Lung (tissue), 12 donors: ENCODE measurements around the gene TEX22. TPM values are rescaled to one million over a fixed set of nuclear protein-coding genes. Genes with fewer than 3 reads are reported as not detected.

Source experiments
- ATAC-seq: fragments of 200-7000 bp; cut with Tn5 transposase; one replicate; pipeline ENCODE4 v1.9.1; 2020; ENCODE audit warnings: moderate number of reproducible peaks; ENCODE audit not compliant: insufficient read depth, low FRiP score
- DNase-seq, 3 donors: peaks; one replicate each; pipeline ENCODE4 v3.0.0-alpha.2; 2013 to 2017
- H3K27ac ChIP-seq, 2 donors: one replicate each; pipeline ENCODE4 v1.5.1; 2013; ENCODE audit warnings: mild to moderate bottlenecking in 2 of 2, moderate library complexity in 2 of 2, control low read depth in 1 of 2, inconsistent platforms in 1 of 2, low read depth in 1 of 2, low read length in 1 of 2
- H3K27me3 ChIP-seq, 3 donors: one replicate each; pipeline ENCODE4 v1.5.1; 2013; ENCODE audit warnings: low read length in 2 of 3; ENCODE audit not compliant: control insufficient read depth in 3 of 3, insufficient read depth in 3 of 3
- H3K36me3 ChIP-seq, 4 donors: one replicate each; pipeline ENCODE4 v1.5.1; 2013; ENCODE audit warnings: low read length in 4 of 4, mild to moderate bottlenecking in 1 of 4, moderate library complexity in 1 of 4; ENCODE audit not compliant: control insufficient read depth in 4 of 4, insufficient read depth in 4 of 4
- H3K4me1 ChIP-seq, 5 donors: one replicate each; pipeline ENCODE4 v1.5.1; 2013; ENCODE audit warnings: low read length in 5 of 5, mild to moderate bottlenecking in 2 of 5, moderate library complexity in 1 of 5; ENCODE audit not compliant: control insufficient read depth in 5 of 5, insufficient read depth in 5 of 5
- H3K4me3 ChIP-seq: one replicate; pipeline ENCODE4 v1.5.1; 2013; ENCODE audit warnings: mild to moderate bottlenecking, control low read depth, moderate library complexity
- H3K9ac ChIP-seq, 2 donors: one replicate each; pipeline ENCODE4 v1.5.1; 2013; ENCODE audit warnings: low read length in 2 of 2, control low read depth in 1 of 2; ENCODE audit not compliant: insufficient read depth in 1 of 2
- H3K9me3 ChIP-seq, 4 donors: one replicate each; pipeline ENCODE4 v1.5.1; 2013; ENCODE audit warnings: low read length in 3 of 4, mild to moderate bottlenecking in 1 of 4, moderate library complexity in 1 of 4; ENCODE audit not compliant: control insufficient read depth in 4 of 4, insufficient read depth in 3 of 4
- CTCF ChIP-seq: IDR thresholded peaks from 2 replicates; pipeline ENCODE4 v1.5.1; 2012; ENCODE audit warnings: mild to moderate bottlenecking; ENCODE audit errors: control extremely low read depth, extremely low read depth
- WGBS, 2 donors: extraction: QIAGEN DNeasy Blood & Tissue Kit; methylation state at CpG; one replicate each; pipeline ENCODE4 v1.1.7; 2013; 5-methylcytosine and 5-hydroxymethylcytosine counted together
- polyA plus RNA-seq, 2 donors: library from polyadenylated mRNA; stranded (reverse); fragments of 200-250 nt; gene quantifications; one replicate each; pipeline ENCODE4 v1.2.1, GENCODE V29; 2013
- total RNA-seq, 2 donors: library from RNA; depleted of rRNA in 1 of 2; stranded (reverse); fragments of >200 nt in 1 of 2; gene quantifications; one replicate each; pipeline ENCODE4 v1.2.1, GENCODE V29; 2014 to 2021
- donor health status: control.
- donor health status: control.
- donor health status: Bipolar disorder and iron deficiency.
- donor health status: healthy.
- donor health status: DM: yes; HTN: yes; CAD: no.

The TEX22 gene
- total and polyA plus RNA-seq, 4 donors, result 0.17 to 2.1 (median 0.29) TPM

GRCh38 chr14:105355850-105356604 is 42.3 kb upstream of the TEX22 start:
- ATAC-seq, result no peak
- H3K27me3 ChIP-seq, result no peaks in the 10 kb centered on the region
- 94 to 97% methylated on average over 22 of the region's 22 CpGs for WGBS, 2 donors
- H3K4me1 ChIP-seq, result peaks cover 0 to 4% (median 0%) of the 10 kb centered on the region in 5 donors
- no peak overlapping the region for H3K9ac ChIP-seq
- peaks cover 0 to 30% (median 6%) of the 10 kb centered on the region in 4 donors for H3K36me3 ChIP-seq
- TF ChIP-seq CTCF, result no peak
- DNase-seq, result no peak
- H3K4me3 ChIP-seq, result no peak overlapping the region
- no peak overlapping the region for H3K27ac ChIP-seq
- no peaks in the 10 kb centered on the region for H3K9me3 ChIP-seq

GRCh38 chr14:105356927-105357326 is 41.4 kb upstream of the TEX22 start:
- H3K27ac ChIP-seq, result no peak overlapping the region
- no peak for TF ChIP-seq CTCF
- no peak overlapping the region for H3K4me3 ChIP-seq
- H3K27me3 ChIP-seq, result no peaks in the 10 kb centered on the region
- DNase-seq (no peak), ATAC-seq (no peak)
- WGBS, 2 donors, result 87 to 90% methylated on average over 9 of the region's 9 CpGs
- peaks cover 0 to 2% (median 0%) of the 10 kb centered on the region in 5 donors for H3K4me1 ChIP-seq
- peaks cover 0 to 31% (median 6%) of the 10 kb centered on the region in 4 donors for H3K36me3 ChIP-seq
- no peaks in the 10 kb centered on the region for H3K9me3 ChIP-seq
- H3K9ac ChIP-seq, result no peak overlapping the region

GRCh38 chr14:105357626-105358025 is 40.7 kb upstream of the TEX22 start:
- WGBS, 2 donors, result 96 to 98% methylated on average over 17 of the region's 17 CpGs
- Histone ChIP-seq H3K4me3 (no peak overlapping the region), H3K9ac (no peak overlapping the region), H3K4me1 (no peaks in the 10 kb centered on the region), H3K27me3 (no peaks in the 10 kb centered on the region), H3K36me3 (peaks cover 0 to 31% (median 6%) of the 10 kb centered on the region in 4 donors), H3K27ac (no peak overlapping the region), H3K9me3 (no peaks in the 10 kb centered on the region)
- DNase-seq (no peak), ATAC-seq (no peak)
- TF ChIP-seq CTCF, result no peak
